Ascending aorta (tissue), 2 donors: ENCODE results near the gene CMIP. TPM values are rescaled to one million over a fixed set of nuclear protein-coding genes. Genes with fewer than 3 reads are reported as not detected.

Experiments used
- DNase-seq, 2 donors: peaks; one replicate each; pipeline ENCODE4 v3.0.0-alpha.2; 2019; ENCODE audit warnings: low spot score in 2 of 2
- H3K27ac ChIP-seq, 2 donors: fragments of 200-600 bp; sonication (generic); one replicate each; pipeline ENCODE4 v1.5.1; 2016 to 2017; ENCODE audit warnings: mild to moderate bottlenecking in 1 of 2
- H3K27me3 ChIP-seq: fragments of 200-600 bp; sonication (generic); one replicate; pipeline ENCODE4 v1.5.1; 2017
- H3K36me3 ChIP-seq, 2 donors: fragments of 200-600 bp; sonication (generic); one replicate each; pipeline ENCODE4 v1.5.1; 2016
- H3K4me1 ChIP-seq, 2 donors: fragments of 200-600 bp; sonication (generic); one replicate each; pipeline ENCODE4 v1.5.1; 2016 to 2017; ENCODE audit warnings: mild to moderate bottlenecking in 1 of 2
- H3K4me3 ChIP-seq, 2 donors: fragments of 200-600 bp; sonication (generic); one replicate each; pipeline ENCODE4 v1.5.1; 2016 to 2017; ENCODE audit warnings: mild to moderate bottlenecking in 1 of 2
- H3K9me3 ChIP-seq, 2 donors: fragments of 200-600 bp; sonication (generic); one replicate each; pipeline ENCODE4 v1.5.1; 2016
- intact Hi-C: fragments of 100-400 bp; cut with DNase I; formaldehyde crosslinking; loops from one replicate; pipeline ENCODE4 v1.15.1; 2023
- total RNA-seq: library from RNA; depleted of rRNA; stranded (reverse); fragments of >200 nt; gene quantifications from one replicate; pipeline ENCODE4 v1.1.0, GENCODE V29; 2016
- TF ChIP-seq, protein P1 (sequence below), 3 experiments: fragments of 200-600 bp in 2 of 3; fragments of 450-650 bp in 1 of 3; sonication (generic) in 2 of 3; IDR thresholded peaks; one replicate each; pipeline ENCODE4 v1.5.1; 2016 to 2019; ENCODE audit warnings: antibody characterized with exemption in 3 of 3, mild to moderate bottlenecking in 1 of 3, moderate library complexity in 1 of 3

CMIP gene
- total RNA-seq, 1 donor from 2014 or later: 110 TPM

DNA sequence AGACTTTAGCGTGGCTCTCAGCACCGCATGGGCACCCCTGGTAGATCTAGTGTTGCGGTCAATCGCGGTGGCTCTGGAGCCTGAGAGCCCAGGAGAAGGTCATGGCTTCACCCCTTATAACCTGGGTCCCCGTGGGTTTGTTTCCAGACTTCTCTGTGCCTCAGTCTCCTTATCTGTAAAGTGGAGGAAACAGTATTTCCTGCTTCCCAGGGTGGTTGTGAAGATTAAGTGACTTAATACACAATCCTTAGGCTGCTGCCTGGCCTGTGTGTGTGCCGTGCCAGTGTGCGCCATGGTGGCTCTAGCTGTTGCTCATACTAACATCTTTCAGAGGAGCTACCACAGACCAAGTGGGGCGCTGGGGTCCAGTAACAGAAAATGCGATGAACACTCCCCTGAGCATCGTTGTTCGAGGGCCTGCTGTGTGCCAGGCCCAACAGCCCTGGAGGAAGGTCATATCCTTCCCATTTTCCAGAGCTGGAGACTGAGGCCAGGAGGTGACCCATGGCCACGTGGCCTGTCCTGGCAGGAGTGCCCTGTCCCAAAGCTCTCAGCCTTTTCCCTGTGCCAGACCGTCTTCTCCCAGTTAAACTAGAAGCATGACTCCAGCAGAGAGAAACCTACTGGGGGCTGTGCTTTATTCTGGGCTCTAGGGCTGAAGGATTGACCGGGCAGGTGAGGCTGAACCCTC lies 70.1 kb downstream of the CMIP start:
- Histone ChIP-seq H3K9me3 (no peaks in the 10 kb centered on the region), H3K27me3 (no peaks in the 10 kb centered on the region), H3K4me1 (peaks cover 0 to 2% of the 10 kb centered on the region in 2 donors), H3K4me3 (no peak overlapping the region), H3K27ac (no peak overlapping the region), H3K36me3 (no peaks in the 10 kb centered on the region)
- TF ChIP-seq, protein P1, sequence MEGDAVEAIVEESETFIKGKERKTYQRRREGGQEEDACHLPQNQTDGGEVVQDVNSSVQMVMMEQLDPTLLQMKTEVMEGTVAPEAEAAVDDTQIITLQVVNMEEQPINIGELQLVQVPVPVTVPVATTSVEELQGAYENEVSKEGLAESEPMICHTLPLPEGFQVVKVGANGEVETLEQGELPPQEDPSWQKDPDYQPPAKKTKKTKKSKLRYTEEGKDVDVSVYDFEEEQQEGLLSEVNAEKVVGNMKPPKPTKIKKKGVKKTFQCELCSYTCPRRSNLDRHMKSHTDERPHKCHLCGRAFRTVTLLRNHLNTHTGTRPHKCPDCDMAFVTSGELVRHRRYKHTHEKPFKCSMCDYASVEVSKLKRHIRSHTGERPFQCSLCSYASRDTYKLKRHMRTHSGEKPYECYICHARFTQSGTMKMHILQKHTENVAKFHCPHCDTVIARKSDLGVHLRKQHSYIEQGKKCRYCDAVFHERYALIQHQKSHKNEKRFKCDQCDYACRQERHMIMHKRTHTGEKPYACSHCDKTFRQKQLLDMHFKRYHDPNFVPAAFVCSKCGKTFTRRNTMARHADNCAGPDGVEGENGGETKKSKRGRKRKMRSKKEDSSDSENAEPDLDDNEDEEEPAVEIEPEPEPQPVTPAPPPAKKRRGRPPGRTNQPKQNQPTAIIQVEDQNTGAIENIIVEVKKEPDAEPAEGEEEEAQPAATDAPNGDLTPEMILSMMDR (IDR thresholded peaks at IDR 0.05): no peak
- intact Hi-C loops: no loop called here
- no peak for DNase-seq

DNA sequence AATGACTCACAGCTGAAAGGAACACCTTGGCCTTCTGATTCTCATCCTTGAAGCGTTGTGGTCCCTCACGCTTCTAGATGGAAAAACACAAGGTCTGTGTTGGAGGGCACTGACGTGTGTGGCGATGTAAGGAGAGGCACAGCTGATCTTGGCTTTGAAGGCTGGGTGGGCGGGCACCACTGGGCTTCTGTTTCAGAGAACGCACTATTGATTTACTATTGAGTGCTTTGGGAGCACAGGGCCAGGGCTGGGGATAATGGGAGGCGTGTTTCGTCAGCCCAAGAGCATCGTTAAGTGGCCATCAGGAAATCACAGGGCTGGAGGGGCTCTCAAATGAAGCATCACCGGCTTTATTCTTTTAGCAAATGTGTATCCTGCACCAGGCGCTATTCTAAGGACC lies 70.7 kb downstream of the CMIP start:
- no peaks in the 10 kb centered on the region for H3K27me3 ChIP-seq
- H3K9me3 ChIP-seq: no peaks in the 10 kb centered on the region
- intact Hi-C loops: no loop called here
- H3K27ac ChIP-seq: no peak overlapping the region
- no peaks in the 10 kb centered on the region for H3K36me3 ChIP-seq
- H3K4me3 ChIP-seq: no peak overlapping the region
- H3K4me1 ChIP-seq: peaks cover 0 to 2% of the 10 kb centered on the region in 2 donors
- TF ChIP-seq, protein P1 (IDR thresholded peaks at IDR 0.05): no peak
- DNase-seq: no peak

DNA sequence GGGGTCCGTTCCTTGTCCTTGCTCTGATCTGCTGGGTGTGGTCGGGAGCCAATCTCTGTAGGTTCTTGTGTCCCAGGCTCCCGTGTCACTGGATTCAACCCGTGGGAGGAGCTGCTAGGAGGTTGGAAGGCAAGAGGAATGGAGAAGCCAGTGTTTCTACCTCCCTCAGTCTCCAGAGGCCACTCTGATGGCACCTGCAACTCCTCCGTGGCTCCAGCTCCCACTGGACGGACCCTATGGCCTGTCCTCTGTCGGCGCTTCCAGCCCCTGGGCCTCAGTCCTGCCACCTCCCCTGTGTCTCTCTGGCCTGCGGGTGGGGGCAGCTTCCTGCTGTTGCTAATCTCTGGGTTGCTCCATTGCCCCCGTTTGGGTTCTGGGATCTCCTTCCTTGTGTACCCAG lies 71.1 kb downstream of the CMIP start:
- Histone ChIP-seq H3K27ac (no peak overlapping the region), H3K27me3 (no peaks in the 10 kb centered on the region), H3K9me3 (no peaks in the 10 kb centered on the region), H3K36me3 (no peaks in the 10 kb centered on the region), H3K4me3 (no peak overlapping the region), H3K4me1 (peaks cover 0 to 2% of the 10 kb centered on the region in 2 donors)
- intact Hi-C loops: no loop called here
- DNase-seq: no peak
- TF ChIP-seq, protein P1 (IDR thresholded peaks at IDR 0.05): no peak

DNA sequence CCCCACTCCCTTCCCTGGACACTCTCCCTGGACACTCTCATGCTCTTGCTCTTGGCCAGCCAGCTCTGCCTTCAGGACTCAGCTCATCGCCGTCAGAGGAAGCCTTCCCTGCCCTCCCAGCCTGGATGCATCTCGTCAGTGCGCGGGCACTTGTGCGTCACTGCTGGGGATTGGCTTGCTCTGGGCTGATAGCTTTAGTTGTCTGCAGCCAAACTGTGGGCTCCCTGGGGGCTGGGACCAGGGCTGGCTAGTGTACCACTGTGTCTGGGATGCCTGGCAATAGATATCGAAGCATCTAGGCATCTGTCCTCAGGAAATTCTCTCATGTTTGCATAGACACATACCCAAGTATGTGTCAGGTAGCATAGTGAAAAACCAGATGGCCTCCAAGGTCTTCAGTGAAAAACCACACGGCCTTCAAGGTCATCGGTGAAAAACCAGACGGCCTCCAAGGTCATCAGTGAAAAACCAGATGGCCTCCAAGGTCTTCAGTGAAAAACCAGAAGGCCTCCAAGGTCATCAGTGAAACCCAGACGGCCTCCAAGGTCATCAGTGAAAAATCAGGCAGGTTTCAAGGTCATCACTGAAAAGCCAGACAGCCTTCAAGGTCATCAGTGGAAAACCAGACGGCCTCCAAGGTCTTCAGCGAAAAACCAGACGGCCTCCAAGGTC lies 72.0 kb downstream of the CMIP start:
- TF ChIP-seq, protein P1 (IDR thresholded peaks at IDR 0.05): no peak
- Histone ChIP-seq H3K27ac (no peak overlapping the region), H3K36me3 (no peaks in the 10 kb centered on the region), H3K27me3 (no peaks in the 10 kb centered on the region), H3K9me3 (no peaks in the 10 kb centered on the region), H3K4me3 (no peak overlapping the region), H3K4me1 (peaks cover 0 to 2% of the 10 kb centered on the region in 2 donors)
- intact Hi-C loops: no loop called here
- no peak for DNase-seq

DNA sequence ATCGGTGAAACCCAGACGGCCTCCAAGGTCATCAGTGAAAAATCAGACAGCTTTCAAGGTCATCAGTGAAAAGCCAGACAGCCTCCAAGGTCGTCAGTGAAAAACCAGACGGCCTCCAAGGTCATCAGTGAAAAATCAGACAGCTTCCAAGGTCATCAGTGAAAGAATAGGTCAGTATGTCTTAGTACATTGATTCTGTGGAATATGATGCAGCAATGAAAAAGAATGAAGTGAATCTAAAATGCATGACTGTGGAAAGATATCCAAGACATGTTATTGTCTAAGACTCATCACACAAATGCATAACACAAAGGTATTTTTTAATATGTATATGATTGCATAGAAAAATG lies 72.5 kb downstream of the CMIP start:
- Histone ChIP-seq H3K27me3 (no peaks in the 10 kb centered on the region), H3K36me3 (no peaks in the 10 kb centered on the region), H3K4me3 (no peak overlapping the region), H3K4me1 (peaks cover 0 to 2% of the 10 kb centered on the region in 2 donors), H3K9me3 (no peaks in the 10 kb centered on the region), H3K27ac (no peak overlapping the region)
- intact Hi-C loops: no loop called here
- TF ChIP-seq, protein P1 (IDR thresholded peaks at IDR 0.05): no peak
- DNase-seq: no peak
